Ascending aorta (tissue), 2 donors: ENCODE data around the gene CHAT. TPM values are rescaled to one million over a fixed set of nuclear protein-coding genes. Genes with fewer than 3 reads are reported as not detected.
A peak's percentile ranks its signal among the peaks of the same experiment; 100 is the strongest.

Experiments
- DNase-seq, 2 donors: peaks; one replicate each; pipeline ENCODE4 v3.0.0-alpha.2; 2019; ENCODE audit warnings: low spot score in 2 of 2
- H3K27ac ChIP-seq, 2 donors: fragments of 200-600 bp; sonication (generic); one replicate each; pipeline ENCODE4 v1.5.1; 2016 to 2017; ENCODE audit warnings: mild to moderate bottlenecking in 1 of 2
- H3K27me3 ChIP-seq: fragments of 200-600 bp; sonication (generic); one replicate; pipeline ENCODE4 v1.5.1; 2017
- H3K36me3 ChIP-seq, 2 donors: fragments of 200-600 bp; sonication (generic); one replicate each; pipeline ENCODE4 v1.5.1; 2016
- H3K4me1 ChIP-seq, 2 donors: fragments of 200-600 bp; sonication (generic); one replicate each; pipeline ENCODE4 v1.5.1; 2016 to 2017; ENCODE audit warnings: mild to moderate bottlenecking in 1 of 2
- H3K4me3 ChIP-seq, 2 donors: fragments of 200-600 bp; sonication (generic); one replicate each; pipeline ENCODE4 v1.5.1; 2016 to 2017; ENCODE audit warnings: mild to moderate bottlenecking in 1 of 2
- H3K9me3 ChIP-seq, 2 donors: fragments of 200-600 bp; sonication (generic); one replicate each; pipeline ENCODE4 v1.5.1; 2016
- CTCF ChIP-seq, 3 experiments: fragments of 200-600 bp in 2 of 3; fragments of 450-650 bp in 1 of 3; sonication (generic) in 2 of 3; IDR thresholded peaks; one replicate each; pipeline ENCODE4 v1.5.1; 2016 to 2019; ENCODE audit warnings: antibody characterized with exemption in 3 of 3, mild to moderate bottlenecking in 1 of 3, moderate library complexity in 1 of 3
- intact Hi-C: fragments of 100-400 bp; cut with DNase I; formaldehyde crosslinking; loops from one replicate; pipeline ENCODE4 v1.15.1; 2023
- total RNA-seq: library from RNA; depleted of rRNA; stranded (reverse); fragments of >200 nt; gene quantifications from one replicate; pipeline ENCODE4 v1.1.0, GENCODE V29; 2016

Gene CHAT
- total RNA-seq, 1 donor from 2014 or later: not detected

GRCh38 chr10:49593998-49594397 lies 19.8 kb upstream of the CHAT start:
- Histone ChIP-seq H3K4me3 (no peak overlapping the region), H3K4me1 (no peaks in the 10 kb centered on the region), H3K36me3 (no peaks in the 10 kb centered on the region), H3K9me3 (no peaks in the 10 kb centered on the region), H3K27ac (no peak overlapping the region), H3K27me3 (no peaks in the 10 kb centered on the region)
- no peak for TF ChIP-seq CTCF (IDR thresholded peaks at IDR 0.05)
- DNase-seq: no peak
- intact Hi-C loops: loop anchor here (5.0 to 10.0 kb wide), 2 partner anchors 57 to 471 kb away; partner anchors contain the start of genes ERCC6 and WASHC2A

GRCh38 chr10:49594594-49594993 lies 19.2 kb upstream of the CHAT start:
- intact Hi-C loops: loop anchor here (5.0 to 10.0 kb wide), 2 partner anchors 57 to 470 kb away; partner anchors contain the start of genes ERCC6 and WASHC2A

DNA sequence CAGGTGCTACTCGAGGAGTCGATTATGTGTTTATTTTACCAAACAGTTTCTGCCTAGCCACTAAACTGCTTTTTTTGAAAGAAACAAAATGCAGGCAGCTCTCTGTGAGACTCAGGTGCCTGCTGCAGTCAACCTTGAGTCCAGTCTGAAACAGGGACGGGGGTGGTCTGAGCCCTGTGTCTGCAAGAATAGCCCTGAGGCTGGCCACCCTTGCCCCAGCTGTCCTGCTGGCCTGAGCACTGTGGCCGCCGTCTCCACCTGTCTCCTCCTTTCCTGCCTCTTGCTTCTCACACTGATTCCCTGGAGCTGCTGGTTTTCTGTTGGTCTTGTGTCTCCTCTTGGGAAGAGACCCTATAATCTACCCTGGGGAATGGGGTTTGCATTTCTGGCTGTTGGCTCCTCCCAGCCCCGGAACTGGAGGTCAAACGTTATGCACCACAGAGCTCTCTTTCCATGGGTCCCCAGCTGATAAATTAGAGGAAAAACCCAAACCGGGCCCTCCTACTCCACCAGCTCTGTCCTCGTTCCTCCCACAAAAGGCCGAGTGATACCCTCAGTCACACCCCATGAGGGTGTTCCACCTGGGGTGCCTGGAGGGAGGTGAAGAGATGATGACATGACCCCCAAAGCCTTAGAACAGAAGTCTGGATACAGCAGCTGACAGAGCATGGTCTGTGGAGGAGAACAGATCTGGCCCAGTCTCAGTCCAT lies 18.7 kb upstream of the CHAT start:
- intact Hi-C loops: loop anchor here (10.0 kb wide), 1 partner anchor 470 kb away; the partner anchor contains the start of gene WASHC2A
- Histone ChIP-seq H3K9me3 (no peaks in the 10 kb centered on the region), H3K27me3 (no peaks in the 10 kb centered on the region), H3K36me3 (no peaks in the 10 kb centered on the region), H3K4me1 (no peaks in the 10 kb centered on the region), H3K27ac (no peak overlapping the region), H3K4me3 (no peak overlapping the region)
- no peak for TF ChIP-seq CTCF (IDR thresholded peaks at IDR 0.05)
- no peak for DNase-seq

More at GRCh38 chr10:49594594-49594993, 19.2 kb upstream of the CHAT start:
- Histone ChIP-seq H3K36me3 (no peaks in the 10 kb centered on the region), H3K4me3 (no peak overlapping the region), H3K27me3 (no peaks in the 10 kb centered on the region), H3K27ac (no peak overlapping the region), H3K4me1 (no peaks in the 10 kb centered on the region), H3K9me3 (no peaks in the 10 kb centered on the region)
- peak; percentile 51 to 77 (median 75) for TF ChIP-seq CTCF (IDR thresholded peaks at IDR 0.05)
- no peak for DNase-seq

GRCh38 chr10:49595713-49596492 lies 17.9 kb upstream of the CHAT start:
- H3K36me3 ChIP-seq: no peaks in the 10 kb centered on the region
- H3K9me3 ChIP-seq: no peaks in the 10 kb centered on the region
- intact Hi-C loops: loop anchor here (10.0 kb wide), 1 partner anchor 469 kb away; the partner anchor contains the start of gene WASHC2A
- H3K27ac ChIP-seq: no peak overlapping the region
- H3K4me1 ChIP-seq: no peaks in the 10 kb centered on the region
- no peak for TF ChIP-seq CTCF (IDR thresholded peaks at IDR 0.05)
- no peaks in the 10 kb centered on the region for H3K27me3 ChIP-seq
- peak in 1 of 2 donors; percentile 43 for DNase-seq
- H3K4me3 ChIP-seq: no peak overlapping the region

DNA sequence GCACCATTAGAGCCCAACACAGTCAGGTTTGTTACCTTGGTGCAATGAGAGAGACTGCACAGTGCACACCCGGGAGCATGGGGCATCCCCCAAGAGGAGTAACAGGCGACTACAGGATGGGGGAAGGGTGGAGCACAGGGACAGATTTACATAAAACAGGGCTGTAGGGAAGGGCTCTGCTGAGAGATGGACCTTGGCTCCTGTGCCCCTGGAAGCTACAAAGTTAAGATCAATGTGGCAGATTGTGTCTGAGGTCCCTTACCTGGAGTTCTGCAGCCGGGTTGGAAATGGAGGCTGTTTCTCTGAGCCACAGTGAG lies 17.4 kb upstream of the CHAT start:
- peak in 1 of 2 donors; percentile 33 for DNase-seq
- Histone ChIP-seq H3K27ac (no peak overlapping the region), H3K9me3 (no peaks in the 10 kb centered on the region), H3K36me3 (no peaks in the 10 kb centered on the region), H3K4me3 (no peak overlapping the region), H3K27me3 (no peaks in the 10 kb centered on the region), H3K4me1 (no peaks in the 10 kb centered on the region)
- intact Hi-C loops: loop anchor here (10.0 kb wide), 1 partner anchor 468 kb away; the partner anchor contains the start of gene WASHC2A
- no peak for TF ChIP-seq CTCF (IDR thresholded peaks at IDR 0.05)
